ENCODE results near the gene SPDYA. TPM values are rescaled to one million over a fixed set of nuclear protein-coding genes. Genes with fewer than 3 reads are reported as not detected.

The SPDYA gene
- total and polyA plus RNA-seq, 11 donors, result 0.06 to 0.50 (median 0.28) TPM; not detected in 5

- H3K36me3 ChIP-seq, result no peaks in the 10 kb centered on the region
- no peak overlapping the region for H3K27ac ChIP-seq
- no peaks in the 10 kb centered on the region for H3K9me3 ChIP-seq
- no peak overlapping the region for H3K4me3 ChIP-seq
- H3K4me1 ChIP-seq, result peaks cover 0 to 3% (median 0%) of the 10 kb centered on the region in 12 donors
- TF ChIP-seq POLR2A (IDR thresholded peaks at IDR 0.05) (no peak), CTCF (IDR thresholded peaks at IDR 0.05) (no peak)
- ATAC-seq (no peak), DNase-seq (no peak)
- intact Hi-C loops (cut with DNase I), result loop anchor here in 3 of 10 donors (5.0 to 10.0 kb wide), 4 partner anchors 373 to 1253 kb away; no protein-coding TSS in a partner anchor
- no peaks in the 10 kb centered on the region for H3K27me3 ChIP-seq
These were observed 11.4 kb downstream of the SPDYA start for GRCh38 chr2:28822036-28822435.

- no peak for ATAC-seq
- WGBS, 4 donors, result 96 to 100% (median 97%) methylated on average over 2 of the region's 2 CpGs
These were observed 13.6 kb downstream of the SPDYA start for GRCh38 chr2:28824207-28824606.

GRCh38 chr2:28824870-28825269, 14.2 kb downstream of the SPDYA start:
- Histone ChIP-seq H3K4me1 (peaks cover 0 to 3% (median 0%) of the 10 kb centered on the region in 12 donors), H3K36me3 (no peaks in the 10 kb centered on the region), H3K27me3 (no peaks in the 10 kb centered on the region), H3K9me3 (no peaks in the 10 kb centered on the region), H3K27ac (no peak overlapping the region), H3K4me3 (no peak overlapping the region)
- DNase-seq, result no peak
- no peak for TF ChIP-seq POLR2A (IDR thresholded peaks at IDR 0.05)
- no peak for TF ChIP-seq CTCF (IDR thresholded peaks at IDR 0.05)
- intact Hi-C loops (cut with DNase I), result loop anchor here in 3 of 10 donors (5.0 to 10.0 kb wide), 4 partner anchors 370 to 1250 kb away; no protein-coding TSS in a partner anchor
- ATAC-seq, result no peak

More at GRCh38 chr2:28824207-28824606, 13.6 kb downstream of the SPDYA start:
- Histone ChIP-seq H3K4me1 (peaks cover 0 to 3% (median 0%) of the 10 kb centered on the region in 12 donors), H3K36me3 (no peaks in the 10 kb centered on the region), H3K27ac (no peak overlapping the region), H3K4me3 (no peak overlapping the region), H3K9me3 (no peaks in the 10 kb centered on the region), H3K27me3 (no peaks in the 10 kb centered on the region)
- DNase-seq, result no peak
- intact Hi-C loops (cut with DNase I), result loop anchor here in 3 of 10 donors (5.0 to 10.0 kb wide), 4 partner anchors 371 to 1251 kb away; no protein-coding TSS in a partner anchor
- TF ChIP-seq POLR2A (IDR thresholded peaks at IDR 0.05), result no peak
- TF ChIP-seq CTCF (IDR thresholded peaks at IDR 0.05), result no peak

GRCh38 chr2:28828382-28828781, 17.7 kb downstream of the SPDYA start:
- ATAC-seq, result no peak
- no peak for TF ChIP-seq POLR2A (IDR thresholded peaks at IDR 0.05)
- no peak for TF ChIP-seq CTCF (IDR thresholded peaks at IDR 0.05)
- Histone ChIP-seq H3K27ac (no peak overlapping the region), H3K9me3 (no peaks in the 10 kb centered on the region), H3K27me3 (no peaks in the 10 kb centered on the region), H3K4me3 (no peak overlapping the region), H3K4me1 (no peaks in the 10 kb centered on the region), H3K36me3 (no peaks in the 10 kb centered on the region)
- intact Hi-C loops (cut with DNase I), result loop anchor here in 3 of 10 donors (10.0 kb wide), 3 partner anchors 366 to 1246 kb away; no protein-coding TSS in a partner anchor
- no peak for DNase-seq
- 83 to 87% (median 85%) methylated on average over 2 of the region's 2 CpGs for WGBS, 4 donors
